Spleen (tissue), 13 donors: ENCODE measurements around the gene STAT4. TPM values are rescaled to one million over a fixed set of nuclear protein-coding genes. Genes with fewer than 3 reads are reported as not detected.

Source experiments
- DNase-seq: peaks from one replicate; pipeline ENCODE4 v3.0.0-alpha.2; 2020
- H3K27ac ChIP-seq, 8 donors: fragments of 200-600 bp; sonication (generic) in 7 of 8; 1 replicate in 4 of 8; 2 replicates in 4 of 8; pipeline versions ENCODE4 v1.5.0 to v1.8.0; 2016 to 2021; ENCODE audit warnings: inconsistent platforms in 4 of 8, mild to moderate bottlenecking in 4 of 8, moderate library complexity in 1 of 8
- H3K27me3 ChIP-seq, 7 donors: fragments of 200-600 bp; sonication (generic) in 6 of 7; replicated peaks in 1 of 7; 1 replicate in 4 of 7; 2 replicates in 3 of 7; pipeline versions ENCODE4 v1.5.0 to v1.8.0; 2016 to 2021; ENCODE audit warnings: inconsistent platforms in 3 of 7, mild to moderate bottlenecking in 1 of 7
- H3K36me3 ChIP-seq, 6 donors: fragments of 200-600 bp; sonication (generic) in 5 of 6; 1 replicate in 4 of 6; 2 replicates in 2 of 6; pipeline versions ENCODE4 v1.5.0 to v1.8.0; 2016 to 2021; ENCODE audit warnings: inconsistent platforms in 2 of 6
- H3K4me1 ChIP-seq, 6 donors: fragments of 200-600 bp; sonication (generic) in 5 of 6; 1 replicate in 3 of 6; 2 replicates in 3 of 6; pipeline versions ENCODE4 v1.5.0 to v1.8.0; 2016 to 2021; ENCODE audit warnings: inconsistent platforms in 3 of 6
- H3K4me3 ChIP-seq, 8 donors: fragments of 200-600 bp; sonication (generic) in 7 of 8; 1 replicate in 4 of 8; 2 replicates in 4 of 8; pipeline versions ENCODE4 v1.5.0 to v1.8.0; 2016 to 2021; ENCODE audit warnings: inconsistent platforms in 4 of 8, mild to moderate bottlenecking in 4 of 8, moderate library complexity in 2 of 8
- H3K9me3 ChIP-seq, 8 donors: fragments of 200-600 bp; sonication (generic) in 7 of 8; 1 replicate in 4 of 8; 2 replicates in 4 of 8; pipeline versions ENCODE4 v1.5.0 to v1.8.0; 2016 to 2021; ENCODE audit warnings: inconsistent platforms in 4 of 8
- CTCF ChIP-seq, 11 experiments: fragments of 200-600 bp in 7 of 11; fragments of 450-650 bp in 4 of 11; sonication (generic) in 4 of 11; IDR thresholded peaks in 8 of 11; conservative IDR thresholded peaks in 3 of 11; 1 replicate in 7 of 11; 2 replicates in 4 of 11; pipeline versions ENCODE4 v1.4.0 to v1.8.0; 2016 to 2021; ENCODE audit warnings: antibody characterized with exemption in 11 of 11, inconsistent platforms in 4 of 11, mild to moderate bottlenecking in 1 of 11
- POLR2A ChIP-seq, 3 donors: fragments of 450-650 bp; IDR thresholded peaks; one replicate each; pipeline ENCODE4 v1.5.1; 2017; ENCODE audit warnings: antibody characterized with exemption in 3 of 3, mild to moderate bottlenecking in 1 of 3
- POLR2AphosphoS5 ChIP-seq, 3 donors: sonication (generic); formaldehyde crosslinking; IDR thresholded peaks; one replicate each; pipeline ENCODE4 v1.5.1; 2017; ENCODE audit warnings: antibody characterized with exemption in 3 of 3
- WGBS, 5 donors: extraction: QIAGEN DNeasy Blood & Tissue Kit in 3 of 5; methylation state at CpG; one replicate each; pipeline versions ENCODE4 v1.1.5 to v1.1.7; 2013 to 2018; 5-methylcytosine and 5-hydroxymethylcytosine counted together
- intact Hi-C: fragments of 100-400 bp; cut with DNase I; formaldehyde crosslinking; loops from one replicate; pipeline ENCODE4 v1.15.0; 2023; ENCODE audit warnings: low total_unique reads
- long read RNA-seq, 2 donors: transcript quantifications; one replicate each; lab custom pipeline, GENCODE V29; 2026
- polyA plus RNA-seq, 3 donors: library from polyadenylated mRNA; stranded (reverse); fragments of 200-250 nt; gene quantifications; one replicate each; pipeline ENCODE4 v1.2.1, GENCODE V29; 2013
- total RNA-seq, 7 donors: library from RNA; depleted of rRNA in 3 of 7; stranded (reverse); fragments of >200 nt in 3 of 7; fragmentation: NEBNext Ultra II Directional in 4 of 7; extraction: Animal tissue kit (Norgen Biotek cat#: 25700) in 4 of 7; gene quantifications; one replicate each; pipeline versions ENCODE4 v1.1.0 to v1.2.1, GENCODE V29; 2016 to 2021
- donor health status: healthy with polysubstance abuse.
- donor health status: DM: no; HTN: no; CAD: no; lungs with moderate emphysema.
- donor health status: DM: no; HTN: no; CAD: no.
- donor health status: Bipolar disorder and iron deficiency.
- donor health status: healthy.
- donor health status: DM: no; HTN: no; CAD: no.
- donor health status: DM: yes; HTN: yes; CAD: no.

The STAT4 gene
- 10 to 100 TPM; 22.0 to 36.7 (median 27.2) TPM for total RNA-seq
- 1 to 10 TPM; 4.0 to 4.6 (median 4.1) TPM for polyA plus RNA-seq
- long read RNA-seq, donor 1: 0 reads
- long read RNA-seq, donor 2: 0 reads

- intact Hi-C loops: loop anchor here (5.0 kb wide), 1 partner anchor 98 kb away; no protein-coding TSS in a partner anchor
- Histone ChIP-seq H3K4me1 (peaks cover 6 to 85% (median 28%) of the 10 kb centered on the region in 6 donors), H3K9me3 (no peaks in the 10 kb centered on the region), H3K4me3 (peak within 1 kb of the TSS; percentile 51 to 79 (median 54)), H3K27me3 (no peaks in the 10 kb centered on the region), H3K36me3 (peaks cover 0 to 19% (median 0%) of the 10 kb centered on the region in 6 donors), H3K27ac (peak within 1 kb of the TSS; percentile 72 to 93 (median 86))
- 2 to 3% (median 3%) methylated on average over 22 to 33 of the region's 33 CpGs for whole genome bisulfite sequencing, 5 donors
- TF ChIP-seq POLR2AphosphoS5 (IDR thresholded peaks at IDR 0.05): peak; percentile 80 to 95 (median 81)
- TF ChIP-seq CTCF (IDR thresholded peaks at IDR 0.05 in 8 of 11, conservative IDR thresholded peaks at IDR 0.05 in 3 of 11): no peak
- TF ChIP-seq POLR2A (IDR thresholded peaks at IDR 0.05): peak in 2 of 3 donors; percentile 73 to 77
- peak; percentile 89 for DNase-seq
Observed at GRCh38 chr2:191150600-191151330, at the start of gene STAT4. STAT4 (minus strand) TSS chr2:191150994; CDS start chr2:191148203, 2,791 bp downstream.

DNA sequence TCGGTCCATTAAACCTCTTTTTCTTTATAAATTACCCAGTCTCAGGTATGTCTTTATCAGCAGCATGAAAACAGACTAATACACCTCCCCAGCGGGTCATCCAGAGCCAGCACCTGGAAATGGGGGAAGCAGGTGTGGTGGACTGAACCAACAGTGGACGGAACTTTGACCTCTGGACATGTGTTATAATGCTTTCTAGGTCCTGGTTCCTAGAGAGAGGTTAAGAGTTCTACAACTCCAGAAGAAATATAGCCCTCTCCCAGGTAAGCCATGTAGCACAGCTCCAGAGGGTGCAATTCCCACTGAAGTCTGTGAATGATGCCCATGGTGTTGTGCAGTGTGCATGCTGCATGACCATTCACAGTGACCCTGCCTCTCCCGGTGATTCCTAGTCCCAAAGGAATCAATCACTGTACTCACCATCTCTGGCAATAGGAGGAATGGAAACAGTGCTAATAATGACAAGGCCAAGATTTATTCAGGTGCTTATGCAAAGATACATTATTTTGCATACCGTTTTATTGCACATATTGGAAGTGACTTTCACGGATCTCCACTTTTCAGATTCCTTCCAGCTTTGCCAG lies 49.2 kb upstream of the STAT4 start:
- Histone ChIP-seq H3K27ac (no peak overlapping the region), H3K27me3 (no peaks in the 10 kb centered on the region), H3K4me1 (peaks cover 0 to 28% (median 14%) of the 10 kb centered on the region in 6 donors), H3K9me3 (no peaks in the 10 kb centered on the region), H3K4me3 (no peak overlapping the region), H3K36me3 (no peaks in the 10 kb centered on the region)
- TF ChIP-seq POLR2AphosphoS5 (IDR thresholded peaks at IDR 0.05): no peak
- TF ChIP-seq POLR2A (IDR thresholded peaks at IDR 0.05): no peak
- no peak for TF ChIP-seq CTCF (IDR thresholded peaks at IDR 0.05 in 8 of 11, conservative IDR thresholded peaks at IDR 0.05 in 3 of 11)
- DNase-seq: no peak
- 78 to 96% (median 94%) methylated on average over 6 of the region's 6 CpGs for WGBS, 5 donors
- intact Hi-C loops: no loop called here

DNA sequence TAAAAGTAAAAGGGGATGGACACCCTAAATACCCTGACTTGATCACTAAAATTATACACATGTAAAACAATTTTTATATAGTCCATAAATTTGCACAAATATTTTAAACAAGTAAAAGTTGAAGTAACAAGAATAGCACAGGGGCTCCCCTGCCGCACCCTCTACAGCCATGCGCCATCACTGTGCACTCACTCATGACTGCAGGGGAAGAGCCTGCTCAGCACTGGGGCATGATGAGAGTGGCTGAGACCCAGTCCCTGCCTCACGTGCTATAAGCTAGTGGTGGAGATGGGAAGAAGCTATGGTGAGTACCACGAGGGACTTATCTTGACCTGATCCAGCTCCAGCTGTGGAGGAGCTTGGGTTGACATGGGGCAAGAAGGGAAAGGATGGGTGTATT lies 47.5 kb upstream of the STAT4 start:
- H3K9me3 ChIP-seq: no peaks in the 10 kb centered on the region
- 82 to 89% (median 86%) methylated on average over 4 of the region's 4 CpGs for WGBS, 5 donors

More for the DNA sequence above, 47.5 kb upstream of the STAT4 start:
- Histone ChIP-seq H3K27me3 (no peaks in the 10 kb centered on the region), H3K27ac (no peak overlapping the region), H3K4me1 (peaks cover 0 to 32% (median 15%) of the 10 kb centered on the region in 6 donors), H3K36me3 (no peaks in the 10 kb centered on the region), H3K4me3 (no peak overlapping the region)
- no peak for TF ChIP-seq POLR2AphosphoS5 (IDR thresholded peaks at IDR 0.05)
- no peak for TF ChIP-seq CTCF (IDR thresholded peaks at IDR 0.05 in 8 of 11, conservative IDR thresholded peaks at IDR 0.05 in 3 of 11)
- no peak for TF ChIP-seq POLR2A (IDR thresholded peaks at IDR 0.05)
- intact Hi-C loops: no loop called here
- no peak for DNase-seq
